GM21737 (cell line): ENCODE measurements around the gene NFYA.

Experiments used
- ATAC-seq: cut with Tn5 transposase; IDR thresholded peaks from one replicate; pipeline ENCODE4 v1.9.1; 2021; ENCODE audit warnings: mild to moderate bottlenecking, moderate library complexity; ENCODE audit not compliant: unreplicated experiment

NFYA gene

GRCh38 chr6:41045664-41046063 lies 27.1 kb upstream of the NFYA start:
- no peak for ATAC-seq

GRCh38 chr6:41046084-41046483 lies 26.7 kb upstream of the NFYA start:
- no peak for ATAC-seq

DNA sequence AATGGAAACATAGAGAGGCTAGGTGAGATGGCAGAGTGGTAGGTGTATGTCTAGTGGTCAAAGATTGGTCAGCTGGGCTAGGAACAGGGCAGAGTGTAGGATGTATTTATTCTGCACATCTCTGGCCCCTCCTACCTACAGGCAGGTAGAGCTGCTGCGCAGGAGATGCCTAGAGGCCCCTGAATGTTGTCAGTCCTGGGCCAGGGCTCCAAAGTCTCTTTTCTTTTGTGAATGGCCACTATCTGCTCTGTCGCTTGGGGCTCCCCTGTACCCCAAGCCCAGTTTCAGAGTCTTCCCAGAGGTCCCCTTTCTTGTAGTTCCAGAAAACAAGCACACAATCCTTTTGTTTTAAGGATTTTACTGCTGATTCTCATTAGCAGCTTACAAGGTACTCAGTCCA lies 25.5 kb upstream of the NFYA start:
- ATAC-seq = no peak

GRCh38 chr6:41047745-41048732 lies 24.7 kb upstream of the NFYA start:
- no peak for ATAC-seq

GRCh38 chr6:41049521-41049920 lies 23.3 kb upstream of the NFYA start:
- no peak for ATAC-seq

DNA sequence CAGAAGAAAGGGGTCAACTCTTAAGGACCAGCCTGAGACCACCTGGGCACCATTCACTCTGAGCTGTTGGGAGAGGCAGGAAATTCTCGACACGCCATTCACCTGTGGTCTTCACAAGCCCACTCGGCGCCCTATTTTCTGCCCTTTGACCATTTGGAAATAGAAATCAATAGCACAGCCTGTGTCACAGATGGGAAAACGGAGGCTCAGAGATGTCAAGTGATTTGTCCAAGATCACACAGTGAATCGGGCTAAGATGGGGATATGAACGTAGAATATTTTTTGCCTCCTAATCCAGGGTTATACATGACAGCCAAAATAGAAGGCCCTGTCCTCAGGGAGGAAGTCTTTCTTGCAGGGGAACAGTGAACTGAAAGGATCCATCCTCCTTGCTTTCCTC lies 22.8 kb upstream of the NFYA start:
- ATAC-seq = no peak

DNA sequence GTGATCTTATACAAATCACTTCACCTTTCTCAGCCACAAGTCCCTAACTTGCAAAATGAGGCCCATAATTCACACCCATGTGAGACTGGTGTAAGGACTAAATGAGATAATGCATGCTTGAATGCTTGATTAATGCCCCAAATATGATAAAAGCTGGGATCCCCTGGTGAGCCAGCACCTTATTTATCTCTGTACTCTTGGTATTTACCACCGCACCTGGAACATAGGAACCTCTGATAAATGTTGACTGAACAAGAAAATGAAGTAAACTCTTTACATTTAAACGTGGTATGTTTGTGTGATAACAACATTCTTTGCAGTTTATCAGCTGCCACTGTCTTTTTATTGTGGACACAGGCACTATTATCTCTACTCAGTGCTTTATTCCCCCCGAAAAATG lies 22.2 kb upstream of the NFYA start:
- ATAC-seq = no peak

DNA sequence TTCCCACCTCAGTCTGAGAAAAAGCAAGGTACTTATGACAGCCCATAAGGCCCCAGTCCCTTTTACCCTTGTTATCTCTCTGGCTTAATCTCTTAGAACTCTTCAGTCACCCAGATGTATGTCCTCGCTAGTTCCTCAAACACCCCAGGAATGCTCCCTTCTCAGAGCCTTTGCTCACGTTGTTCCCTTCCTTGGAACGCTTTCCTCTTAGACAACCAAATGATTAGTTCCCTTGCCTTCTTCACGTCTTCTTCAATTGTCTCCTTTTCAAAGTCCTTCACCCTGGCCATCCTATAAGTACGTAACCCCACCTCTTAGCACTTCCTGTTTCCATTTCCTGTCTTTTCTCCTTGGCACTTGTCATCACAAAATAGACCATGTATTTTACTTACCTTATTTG lies 20.9 kb upstream of the NFYA start:
- no peak for ATAC-seq

DNA sequence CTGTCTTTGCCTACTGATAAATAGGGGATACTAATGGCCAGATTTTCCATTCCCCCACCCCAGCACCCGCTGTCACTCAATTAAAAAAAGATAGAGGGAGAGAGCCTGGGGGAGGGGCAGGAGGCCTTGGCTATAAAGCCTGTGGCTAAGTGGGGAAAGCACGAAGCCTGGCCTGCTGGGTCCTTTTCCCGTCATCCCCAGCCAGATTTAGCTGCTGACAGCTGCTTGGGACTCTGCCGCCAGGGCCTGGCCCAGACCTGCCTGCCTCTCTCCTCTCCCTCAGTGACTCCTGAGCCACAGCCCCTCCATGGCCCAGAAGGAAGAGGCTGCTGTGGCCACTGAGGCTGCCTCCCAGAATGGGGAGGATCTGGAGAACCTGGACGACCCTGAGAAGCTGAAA lies 19.7 kb upstream of the NFYA start, which contains the start of gene APOBEC2:
TSS of gene APOBEC2 (plus strand) at position 162 of the 400 bp plus-strand sequence. CDS start at position 308, 146 bp downstream.
- no peak for ATAC-seq

DNA sequence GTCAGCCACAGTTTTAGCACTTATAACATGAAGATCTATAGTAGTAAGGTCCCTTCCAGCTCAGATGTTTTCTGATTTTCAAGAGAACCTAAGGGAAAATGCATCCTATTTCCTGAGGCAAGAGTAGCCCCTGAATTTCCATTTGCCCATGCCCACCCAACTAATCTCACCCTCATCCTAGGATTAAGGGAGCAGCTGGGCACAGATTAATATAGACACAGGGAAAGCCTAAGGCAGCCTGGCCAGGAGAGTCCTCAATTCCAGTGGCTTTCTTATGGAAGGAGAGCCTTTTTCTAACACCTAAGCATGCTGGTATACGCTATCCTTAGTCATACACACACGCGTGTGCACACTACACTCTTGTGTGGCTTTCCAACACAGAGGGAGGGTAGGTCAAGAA lies 18.3 kb upstream of the NFYA start:
- ATAC-seq = no peak

GRCh38 chr6:41055149-41055548 lies 17.6 kb upstream of the NFYA start:
- no peak for ATAC-seq

GRCh38 chr6:41056768-41057490 lies 15.8 kb upstream of the NFYA start:
- ATAC-seq = no peak

DNA sequence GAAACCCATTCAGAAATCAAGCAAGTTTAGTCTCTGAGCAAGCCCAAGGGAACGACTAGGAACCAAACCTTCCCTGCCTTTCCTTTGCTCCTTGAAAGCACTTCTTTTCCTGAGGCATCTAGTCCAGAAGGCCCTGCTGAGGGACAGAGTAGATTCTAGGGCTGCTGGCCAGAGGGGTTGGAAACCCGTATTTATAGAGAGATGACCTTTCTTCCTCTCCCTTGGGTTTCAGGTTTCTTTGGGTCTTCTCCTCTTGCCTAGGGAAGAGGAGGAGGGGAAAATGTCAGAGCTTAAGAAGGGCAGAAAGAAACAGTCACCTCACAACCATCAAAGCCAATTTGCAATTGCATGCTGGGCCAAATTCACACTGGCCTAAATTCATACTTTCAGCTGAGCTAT lies 14.0 kb upstream of the NFYA start:
- ATAC-seq = no peak

DNA sequence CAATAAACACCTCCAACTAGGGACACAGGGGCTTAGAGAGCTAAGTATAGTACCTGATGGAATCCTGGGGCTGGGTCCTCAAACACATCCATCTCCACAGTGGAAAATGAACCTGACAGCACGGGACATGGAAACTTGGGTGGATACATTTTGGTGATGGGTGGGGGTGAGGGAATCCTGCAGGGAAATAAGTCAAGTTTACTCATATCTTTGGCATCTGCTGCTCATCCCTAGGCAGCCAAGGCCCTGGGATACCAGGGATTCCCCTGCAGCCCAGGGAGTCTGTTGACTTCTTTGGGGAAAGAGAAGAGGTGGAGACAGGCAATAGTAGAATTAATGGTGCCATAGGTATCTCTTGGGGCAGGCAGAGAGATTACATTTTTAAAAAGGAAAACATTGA lies 13.2 kb upstream of the NFYA start:
- no peak for ATAC-seq

GRCh38 chr6:41061196-41061726 lies 11.5 kb upstream of the NFYA start:
- no peak for ATAC-seq

GRCh38 chr6:41062056-41062455 lies 10.7 kb upstream of the NFYA start:
- ATAC-seq = no peak

DNA sequence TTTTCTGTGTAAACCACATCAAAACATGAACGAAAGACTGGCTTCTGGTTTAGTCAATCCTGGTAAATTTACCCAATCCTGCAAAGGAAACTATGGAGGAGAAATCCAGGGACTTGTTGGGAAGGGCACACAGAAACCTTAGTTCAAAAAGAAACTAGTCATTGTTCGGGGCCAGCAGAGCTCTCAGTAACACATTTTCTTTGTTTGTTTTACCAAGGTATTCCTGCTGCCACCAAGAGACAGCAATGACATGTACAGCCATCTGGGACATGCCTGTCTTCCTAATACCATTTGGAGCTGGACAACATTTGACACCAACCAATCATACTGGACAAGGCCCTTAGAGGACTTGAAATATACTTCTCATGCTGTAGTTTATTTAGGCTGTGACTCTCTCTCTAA lies 8.9 kb upstream of the NFYA start:
- ATAC-seq = no peak

DNA sequence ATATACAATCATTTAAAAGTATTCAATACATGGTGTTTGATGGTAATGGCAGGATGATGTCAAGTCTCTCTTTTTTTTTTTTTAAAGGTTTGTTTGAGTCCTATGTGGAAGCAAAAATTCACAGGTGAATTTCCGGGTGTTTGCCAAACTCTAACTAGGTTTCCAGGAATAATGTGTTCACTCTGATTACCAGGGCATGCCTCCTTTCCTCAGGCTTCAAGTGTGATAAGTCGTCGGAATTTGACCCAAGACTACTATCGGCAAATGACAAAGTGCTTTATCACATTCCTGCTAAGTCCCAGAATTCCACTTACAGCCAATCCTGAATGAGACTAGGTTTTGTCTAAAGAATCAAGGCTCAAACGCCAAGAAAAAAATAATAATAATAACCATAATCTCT lies 7.9 kb upstream of the NFYA start:
- ATAC-seq = no peak

DNA sequence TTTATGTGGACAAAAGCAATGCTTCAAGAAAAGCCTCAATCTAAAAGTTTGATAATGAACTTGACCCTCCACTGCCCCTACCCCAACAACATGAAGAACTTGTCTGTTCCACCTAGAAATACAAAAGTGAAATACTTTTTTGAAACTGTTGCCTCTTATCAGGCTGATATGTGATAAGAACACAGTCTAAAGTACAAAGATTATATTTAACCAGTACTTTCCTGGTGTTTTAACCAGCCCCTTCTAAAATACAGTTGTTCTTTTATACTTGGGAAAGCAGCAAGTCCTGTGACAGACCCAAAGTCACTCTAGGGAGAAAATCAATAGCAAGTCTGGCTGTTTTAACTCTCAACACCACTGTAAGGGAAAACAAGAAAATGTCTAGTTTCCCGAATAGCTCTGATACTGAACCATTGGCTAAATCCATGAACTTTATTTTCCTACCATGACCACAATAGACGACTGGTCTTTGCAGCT lies 7.2 kb upstream of the NFYA start:
- no peak for ATAC-seq

GRCh38 chr6:41066867-41067304 lies 5.9 kb upstream of the NFYA start:
- no peak for ATAC-seq

- no peak for ATAC-seq
These were observed 1.3 kb upstream of the NFYA start for GRCh38 chr6:41071501-41071922.
